ENCODE measurements around the gene CGRRF1.

DNA sequence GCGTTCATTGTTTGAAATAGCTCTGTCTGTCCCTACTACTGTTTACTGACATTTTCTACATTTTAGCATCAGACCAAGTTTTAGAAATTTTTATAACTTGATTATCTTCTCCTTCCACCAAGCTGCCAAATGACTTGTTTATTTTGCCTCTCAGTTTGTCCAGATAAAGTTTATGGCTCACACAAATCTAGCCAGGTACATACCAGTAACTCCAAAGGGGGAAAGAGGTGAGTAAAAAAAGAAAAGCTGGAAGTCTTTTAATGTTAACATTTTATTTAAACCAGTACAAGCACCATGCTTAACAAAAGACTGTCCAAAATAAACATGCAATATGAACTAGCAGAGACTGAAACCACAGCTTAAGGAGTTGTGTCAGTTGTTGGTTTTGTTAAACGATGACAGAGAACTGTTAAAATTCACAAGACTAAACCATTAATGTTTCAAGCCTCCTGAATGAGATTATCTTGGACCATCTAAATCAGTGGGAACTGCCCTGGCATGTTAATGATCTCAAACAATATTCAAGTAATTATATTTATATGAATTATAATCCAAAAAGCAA lies 35.4 kb upstream of the CGRRF1 start:
- TF ChIP-seq CTCF (conservative IDR thresholded peaks at IDR 0.05) (no peak), ZFX (IDR thresholded peaks at IDR 0.05) (no peak)
